GM18951 (cell line): ENCODE data around the gene TRPV2.

Experiments used
- POLR2A ChIP-seq: IDR thresholded peaks from 4 replicates; pipeline ENCODE4 v1.6.1; 2011; ENCODE audit warnings: mild to moderate bottlenecking; ENCODE audit not compliant: insufficient read length, insufficient read depth; ENCODE audit errors: extremely low read depth
- in situ Hi-C: fragments of 300-500 bp; cut with MboI; formaldehyde crosslinking; loops from one replicate; pipeline ENCODE4 v1.12.0; 2022; ENCODE audit warnings: low sequenced_read_pairs, mixed read lengths, inconsistent platforms; ENCODE audit not compliant: unreplicated experiment

Gene TRPV2, protein sequence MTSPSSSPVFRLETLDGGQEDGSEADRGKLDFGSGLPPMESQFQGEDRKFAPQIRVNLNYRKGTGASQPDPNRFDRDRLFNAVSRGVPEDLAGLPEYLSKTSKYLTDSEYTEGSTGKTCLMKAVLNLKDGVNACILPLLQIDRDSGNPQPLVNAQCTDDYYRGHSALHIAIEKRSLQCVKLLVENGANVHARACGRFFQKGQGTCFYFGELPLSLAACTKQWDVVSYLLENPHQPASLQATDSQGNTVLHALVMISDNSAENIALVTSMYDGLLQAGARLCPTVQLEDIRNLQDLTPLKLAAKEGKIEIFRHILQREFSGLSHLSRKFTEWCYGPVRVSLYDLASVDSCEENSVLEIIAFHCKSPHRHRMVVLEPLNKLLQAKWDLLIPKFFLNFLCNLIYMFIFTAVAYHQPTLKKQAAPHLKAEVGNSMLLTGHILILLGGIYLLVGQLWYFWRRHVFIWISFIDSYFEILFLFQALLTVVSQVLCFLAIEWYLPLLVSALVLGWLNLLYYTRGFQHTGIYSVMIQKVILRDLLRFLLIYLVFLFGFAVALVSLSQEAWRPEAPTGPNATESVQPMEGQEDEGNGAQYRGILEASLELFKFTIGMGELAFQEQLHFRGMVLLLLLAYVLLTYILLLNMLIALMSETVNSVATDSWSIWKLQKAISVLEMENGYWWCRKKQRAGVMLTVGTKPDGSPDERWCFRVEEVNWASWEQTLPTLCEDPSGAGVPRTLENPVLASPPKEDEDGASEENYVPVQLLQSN

DNA sequence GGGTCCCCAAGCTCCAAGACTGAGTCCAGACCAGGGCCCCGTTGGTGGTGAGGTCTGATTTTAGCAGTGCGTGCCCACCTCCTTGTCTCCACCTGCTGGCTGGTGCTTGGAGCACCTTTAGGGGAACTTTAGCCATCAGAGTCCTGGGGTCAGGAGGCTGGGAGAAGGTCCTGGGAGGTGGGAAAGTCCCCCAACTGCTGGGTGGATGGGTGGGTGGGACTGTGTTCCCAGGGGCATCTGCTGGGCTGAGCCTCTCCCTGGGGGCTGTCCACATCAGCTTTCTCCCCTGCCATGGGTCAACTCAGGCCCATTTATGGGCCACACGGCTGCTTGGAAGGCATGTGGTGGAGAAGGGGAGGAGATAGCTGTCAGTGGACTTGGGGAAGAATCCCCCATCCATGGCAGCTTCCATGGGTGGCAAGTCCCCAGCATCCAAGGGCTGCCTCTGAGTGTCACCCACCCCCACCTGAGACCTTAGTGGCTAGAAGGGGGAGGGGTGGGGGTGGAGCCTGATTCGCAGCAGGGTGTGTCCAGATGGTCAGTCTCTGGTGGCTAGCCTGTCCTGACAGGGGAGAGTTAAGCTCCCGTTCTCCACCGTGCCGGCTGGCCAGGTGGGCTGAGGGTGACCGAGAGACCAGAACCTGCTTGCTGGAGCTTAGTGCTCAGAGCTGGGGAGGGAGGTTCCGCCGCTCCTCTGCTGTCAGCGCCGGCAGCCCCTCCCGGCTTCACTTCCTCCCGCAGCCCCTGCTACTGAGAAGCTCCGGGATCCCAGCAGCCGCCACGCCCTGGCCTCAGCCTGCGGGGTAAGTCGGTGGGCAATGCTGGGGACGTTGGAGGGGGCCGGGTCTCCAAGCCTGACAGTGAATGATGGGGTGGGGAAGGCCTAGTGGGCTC lies at the start of gene TRPV2:
Gene TRPV2 (plus strand): TSS at position 541 of the 894 bp plus-strand sequence. CDS start 2,098 bp downstream, outside the sequence.
- in situ Hi-C loops, result no loop called here

GRCh38 chr17:16371742-16372141 lies 43.6 kb upstream of the TRPV2 start:
- in situ Hi-C loops, result no loop called here
- no peak for TF ChIP-seq POLR2A

More for the DNA sequence above, at the start of gene TRPV2:
- peak; percentile 65 for TF ChIP-seq POLR2A

- in situ Hi-C loops, result no loop called here
- no peak for TF ChIP-seq POLR2A
Measured at GRCh38 chr17:16374146-16374938, 41.0 kb upstream of the TRPV2 start.

- in situ Hi-C loops, result no loop called here
- no peak for TF ChIP-seq POLR2A
Measured at GRCh38 chr17:16377941-16378341, 37.4 kb upstream of the TRPV2 start.

GRCh38 chr17:16378636-16379282 lies 36.6 kb upstream of the TRPV2 start:
- in situ Hi-C loops, result no loop called here
- TF ChIP-seq POLR2A, result no peak

DNA sequence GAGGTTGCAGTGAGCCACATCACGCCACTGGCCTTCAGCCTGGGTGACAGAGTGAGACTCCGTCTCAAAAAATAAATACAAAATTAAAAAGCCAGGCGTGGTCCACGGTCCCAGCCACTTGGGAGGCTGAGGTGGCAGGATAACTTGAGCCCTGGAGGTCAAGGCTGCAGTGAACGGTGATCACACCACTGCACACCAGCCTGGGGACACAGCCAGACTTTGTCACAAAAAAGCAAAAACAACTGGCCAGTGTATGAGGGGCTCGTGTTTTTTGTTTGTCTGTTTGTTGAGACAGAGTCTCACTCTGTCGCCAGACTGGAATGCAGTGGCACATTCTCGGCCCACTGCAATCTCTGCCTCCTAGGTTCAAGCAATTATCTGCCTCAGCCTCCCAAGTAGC lies 35.7 kb upstream of the TRPV2 start:
- in situ Hi-C loops, result loop anchor here (10.0 kb wide), 1 partner anchor 55 kb away; no protein-coding TSS in a partner anchor
- no peak for TF ChIP-seq POLR2A

DNA sequence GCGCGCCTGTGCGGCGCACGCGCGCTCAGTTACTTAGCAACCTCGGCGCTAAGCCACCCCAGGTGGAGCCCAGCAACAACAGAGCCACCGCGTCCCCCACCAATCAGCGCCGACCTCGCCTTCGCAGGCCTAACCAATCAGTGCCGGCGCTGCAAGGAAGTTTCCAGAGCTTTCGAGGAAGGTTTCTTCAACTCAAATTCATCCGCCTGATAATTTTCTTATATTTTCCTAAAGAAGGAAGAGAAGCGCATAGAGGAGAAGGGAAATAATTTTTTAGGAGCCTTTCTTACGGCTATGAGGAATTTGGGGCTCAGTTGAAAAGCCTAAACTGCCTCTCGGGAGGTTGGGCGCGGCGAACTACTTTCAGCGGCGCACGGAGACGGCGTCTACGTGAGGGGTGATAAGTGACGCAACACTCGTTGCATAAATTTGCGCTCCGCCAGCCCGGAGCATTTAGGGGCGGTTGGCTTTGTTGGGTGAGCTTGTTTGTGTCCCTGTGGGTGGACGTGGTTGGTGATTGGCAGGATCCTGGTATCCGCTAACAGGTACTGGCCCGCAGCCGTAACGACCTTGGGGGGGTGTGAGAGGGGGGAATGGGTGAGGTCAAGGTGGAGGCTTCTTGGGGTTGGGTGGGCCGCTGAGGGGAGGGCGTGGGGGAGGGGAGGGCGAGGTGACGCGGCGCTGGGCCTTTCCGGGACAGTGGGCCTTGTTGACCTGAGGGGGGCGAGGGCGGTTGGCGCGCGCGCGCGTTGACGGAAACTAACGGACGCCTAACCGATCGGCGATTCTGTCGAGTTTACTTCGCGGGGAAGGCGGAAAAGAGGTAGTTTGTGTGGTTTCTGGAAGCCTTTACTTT lies 34.5 kb upstream of the TRPV2 start, which contains the start of gene UBB:
Gene UBB (plus strand): TSS at position 452 of the 856 bp plus-strand sequence. CDS start 817 bp downstream, outside the sequence.
- in situ Hi-C loops, result loop anchor here (10.0 kb wide), 1 partner anchor 54 kb away; no protein-coding TSS in a partner anchor

GRCh38 chr17:16381496-16381820 lies 33.9 kb upstream of the TRPV2 start:
- in situ Hi-C loops, result loop anchor here (10.0 kb wide), 1 partner anchor 53 kb away; no protein-coding TSS in a partner anchor
- TF ChIP-seq POLR2A, result no peak

More for the DNA sequence above, 34.5 kb upstream of the TRPV2 start, which contains the start of gene UBB:
- peak; percentile 100 for TF ChIP-seq POLR2A

DNA sequence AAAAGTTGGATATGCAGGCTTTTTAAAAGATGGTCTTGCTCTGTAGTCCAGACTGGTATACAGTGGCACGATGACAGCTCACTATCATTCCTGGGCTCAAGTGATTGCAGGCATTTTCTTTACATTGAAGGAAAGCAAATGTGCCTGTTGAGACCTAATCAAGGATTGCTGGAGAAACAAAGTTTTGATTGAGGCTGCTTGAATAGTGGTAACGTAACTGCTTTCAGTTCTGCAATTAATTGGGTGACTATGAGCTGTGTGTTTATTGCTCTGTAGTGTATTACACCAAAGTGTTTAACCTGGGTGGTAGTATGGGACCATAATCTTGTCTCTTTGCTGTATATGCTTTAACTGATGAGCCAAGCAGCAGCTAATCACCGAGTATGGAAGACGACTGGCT lies 32.2 kb upstream of the TRPV2 start:
- TF ChIP-seq POLR2A, result no peak
- in situ Hi-C loops, result loop anchor here (10.0 kb wide), 1 partner anchor 52 kb away; no protein-coding TSS in a partner anchor

DNA sequence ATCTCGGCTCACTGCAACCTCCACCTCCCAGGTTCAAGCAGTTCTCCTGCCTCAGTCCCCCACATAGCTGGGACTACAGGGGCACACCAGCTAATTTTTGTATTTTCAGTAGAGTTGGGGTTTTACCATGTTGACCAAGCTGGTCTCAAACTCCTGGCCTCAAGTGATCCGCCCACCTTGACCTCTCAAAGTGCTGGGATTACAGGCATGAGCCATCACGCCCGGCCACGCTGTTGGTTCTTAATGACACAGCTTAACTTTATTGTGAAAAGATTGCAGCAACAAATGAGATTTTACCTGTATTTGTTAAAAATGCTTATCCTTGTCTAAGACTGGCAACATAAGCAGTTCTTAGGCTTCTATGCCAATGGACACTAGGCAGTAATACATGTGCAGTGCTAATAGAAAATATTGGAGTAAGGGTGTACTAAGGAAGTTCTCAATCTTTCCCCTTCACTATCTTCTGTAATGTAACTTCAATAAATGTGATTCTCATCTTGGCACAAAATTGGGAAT lies 31.5 kb upstream of the TRPV2 start:
- no peak for TF ChIP-seq POLR2A
- in situ Hi-C loops, result loop anchor here (10.0 kb wide), 1 partner anchor 51 kb away; no protein-coding TSS in a partner anchor
